Left colon (tissue), 2 donors: ENCODE data around the gene EIF5AL1. TPM values are rescaled to one million over a fixed set of nuclear protein-coding genes. Genes with fewer than 3 reads are reported as not detected.
"Not testable (repeated sequence)": the region's sequence is repeated elsewhere in the genome, so short reads cannot be mapped to it uniquely, and the experiment has no call there.

ENCODE experiments used
- ATAC-seq: fragments of 200-7000 bp; cut with Tn5 transposase; one replicate; pipeline ENCODE4 v1.9.1; 2020; ENCODE audit warnings: mild to moderate bottlenecking, moderate library complexity
- DNase-seq, 2 donors: peaks; one replicate each; pipeline ENCODE4 v3.0.0-alpha.2; 2020
- intact Hi-C, 2 donors: fragments of 100-400 bp; cut with DNase I in 1 of 2; cut with micrococcal nuclease in 1 of 2; formaldehyde crosslinking; loops; one replicate each; pipeline versions ENCODE4 v1.11.2 to v1.14.0; 2022; cut with DNase I, micrococcal nuclease
- total RNA-seq, 2 donors: library from RNA; stranded (reverse); fragmentation: NEBNext Ultra II Directional; extraction: Animal tissue kit (Norgen Biotek cat#: 25700); gene quantifications; one replicate each; pipeline ENCODE4 v1.2.1, GENCODE V29; 2021
- donor health status: DM: no; HTN: no; CAD: no.
- donor health status: DM: yes; HTN: yes; CAD: no.

Gene EIF5AL1
- total RNA-seq, 2 donors from 2014 or later = 0.09 to 0.53 TPM

- ATAC-seq (no peak), DNase-seq (no peak)
- intact Hi-C loops = loop anchor here in 1 of 2 donors (10.0 kb wide), 1 partner anchor 108 kb away; no protein-coding TSS in a partner anchor
Measured at GRCh38 chr10:79483299-79483698, 29.0 kb upstream of the EIF5AL1 start.

GRCh38 chr10:79483948-79484347 lies 28.4 kb upstream of the EIF5AL1 start:
- intact Hi-C loops = loop anchor here in 1 of 2 donors (10.0 kb wide), 1 partner anchor 109 kb away; no protein-coding TSS in a partner anchor
- no peak for ATAC-seq
- no peak for DNase-seq

GRCh38 chr10:79484476-79484875 lies 27.9 kb upstream of the EIF5AL1 start:
- ATAC-seq = no peak
- intact Hi-C loops = loop anchor here in 1 of 2 donors (10.0 kb wide), 1 partner anchor 110 kb away; no protein-coding TSS in a partner anchor
- no peak for DNase-seq

GRCh38 chr10:79487296-79488194 lies 24.8 kb upstream of the EIF5AL1 start:
- ATAC-seq (peak; percentile 79), DNase-seq (peak; percentile 39 to 50)
- intact Hi-C loops = loop anchor here in 1 of 2 donors (10.0 kb wide), 1 partner anchor 113 kb away; no protein-coding TSS in a partner anchor

GRCh38 chr10:79488336-79488735 lies 24.0 kb upstream of the EIF5AL1 start:
- ATAC-seq (no peak), DNase-seq (peak; percentile 24 to 45)
- intact Hi-C loops = loop anchor here in 1 of 2 donors (10.0 kb wide), 1 partner anchor 114 kb away; no protein-coding TSS in a partner anchor

GRCh38 chr10:79488870-79489269 lies 23.5 kb upstream of the EIF5AL1 start:
- DNase-seq (no peak), ATAC-seq (no peak)
- intact Hi-C loops = loop anchor here in 1 of 2 donors (10.0 kb wide), 1 partner anchor 114 kb away; no protein-coding TSS in a partner anchor

GRCh38 chr10:79490400-79491142 lies 21.8 kb upstream of the EIF5AL1 start:
- ATAC-seq (no peak), DNase-seq (peak in 1 of 2 donors; percentile 12)
- intact Hi-C loops = no loop called here

GRCh38 chr10:79491143-79491835 lies 21.0 kb upstream of the EIF5AL1 start:
- intact Hi-C loops = no loop called here

GRCh38 chr10:79492256-79492655 lies 20.1 kb upstream of the EIF5AL1 start:
- no peak for ATAC-seq
- intact Hi-C loops = no loop called here
- no peak for DNase-seq

More at GRCh38 chr10:79491143-79491835, 21.0 kb upstream of the EIF5AL1 start:
- DNase-seq = no peak
- no peak for ATAC-seq

- intact Hi-C loops = no loop called here
- ATAC-seq = no peak
Measured at GRCh38 chr10:79492839-79493238, 19.5 kb upstream of the EIF5AL1 start.

GRCh38 chr10:79493806-79494205 lies 18.5 kb upstream of the EIF5AL1 start:
- no peak for ATAC-seq
- intact Hi-C loops = no loop called here

More at GRCh38 chr10:79492839-79493238, 19.5 kb upstream of the EIF5AL1 start:
- DNase-seq = no peak

GRCh38 chr10:79494871-79495705 lies 17.2 kb upstream of the EIF5AL1 start:
- DNase-seq (no peak), ATAC-seq (no peak)
- intact Hi-C loops = no loop called here

More at GRCh38 chr10:79493806-79494205, 18.5 kb upstream of the EIF5AL1 start:
- no peak for DNase-seq

- intact Hi-C loops = no loop called here
- DNase-seq = no peak
- ATAC-seq = no peak
Measured at GRCh38 chr10:79495791-79496190, 16.5 kb upstream of the EIF5AL1 start.

GRCh38 chr10:79496896-79497295 lies 15.4 kb upstream of the EIF5AL1 start:
- ATAC-seq = no peak
- DNase-seq = no peak
- intact Hi-C loops = no loop called here

- DNase-seq (no peak), ATAC-seq (no peak)
- intact Hi-C loops = no loop called here
Measured at GRCh38 chr10:79498291-79498829, 14.0 kb upstream of the EIF5AL1 start.

- DNase-seq = no peak
- intact Hi-C loops = no loop called here
- ATAC-seq = peak; percentile 61
Measured at GRCh38 chr10:79502561-79503309, 9.6 kb upstream of the EIF5AL1 start.

GRCh38 chr10:79503787-79504186 lies 8.5 kb upstream of the EIF5AL1 start:
- not testable (repeated sequence) for ATAC-seq

More at GRCh38 chr10:79503787-79504186, 8.5 kb upstream of the EIF5AL1 start:
- DNase-seq, intact Hi-C loops: not testable (repeated sequence)
